Left ventricle myocardium inferior (tissue), 1 donor: ENCODE measurements around the gene LPCAT3. TPM values are rescaled to one million over a fixed set of nuclear protein-coding genes. Genes with fewer than 3 reads are reported as not detected.

ENCODE experiments used
- DNase-seq: peaks from one replicate; pipeline ENCODE4 v3.0.0-alpha.2; 2020
- H3K27ac ChIP-seq: fragments of 200-600 bp; replicated peaks from 2 replicates; pipeline ENCODE4 v1.8.0; 2021
- H3K27me3 ChIP-seq: fragments of 200-600 bp; 2 replicates; pipeline ENCODE4 v1.8.0; 2021; ENCODE audit warnings: low read depth
- H3K36me3 ChIP-seq: fragments of 200-600 bp; 2 replicates; pipeline ENCODE4 v1.8.0; 2021
- H3K4me1 ChIP-seq: fragments of 200-600 bp; 2 replicates; pipeline ENCODE4 v1.8.0; 2021
- H3K4me3 ChIP-seq: fragments of 200-600 bp; 2 replicates; pipeline ENCODE4 v1.8.0; 2021; ENCODE audit warnings: mild to moderate bottlenecking, moderate library complexity
- H3K9me3 ChIP-seq: fragments of 200-600 bp; replicated peaks from 2 replicates; pipeline ENCODE4 v1.8.0; 2021
- intact Hi-C: fragments of 100-400 bp; cut with micrococcal nuclease; formaldehyde crosslinking; loops from one replicate; pipeline ENCODE4 v1.11.0; 2022
- total RNA-seq: library from RNA; stranded (reverse); fragmentation: NEBNext Ultra II Directional; extraction: Animal tissue kit (Norgen Biotek cat#: 25700); gene quantifications from one replicate; pipeline ENCODE4 v1.2.1, GENCODE V29; 2021
- TF ChIP-seq, protein P1 (sequence below): fragments of 200-600 bp; IDR thresholded peaks from 2 replicates; pipeline ENCODE4 v1.8.0; 2021; ENCODE audit warnings: antibody characterized with exemption, mild to moderate bottlenecking, borderline replicate concordance
- donor health status: DM: no; HTN: yes; CAD: no; lungs with severe emphysema.

The LPCAT3 gene
- total RNA-seq, 1 donor from 2014 or later, result 35.1 TPM

GRCh38 chr12:6944381-6945186 is 73.7 kb downstream of the LPCAT3 start:
- H3K36me3 ChIP-seq, result peaks cover 43% of the 10 kb centered on the region
- intact Hi-C loops, result no loop called here
- peak; percentile 94 for DNase-seq
- H3K4me3 ChIP-seq, result peak overlapping the region; percentile 90
- no peaks in the 10 kb centered on the region for H3K27me3 ChIP-seq
- no peaks in the 10 kb centered on the region for H3K9me3 ChIP-seq
- TF ChIP-seq, protein P1, sequence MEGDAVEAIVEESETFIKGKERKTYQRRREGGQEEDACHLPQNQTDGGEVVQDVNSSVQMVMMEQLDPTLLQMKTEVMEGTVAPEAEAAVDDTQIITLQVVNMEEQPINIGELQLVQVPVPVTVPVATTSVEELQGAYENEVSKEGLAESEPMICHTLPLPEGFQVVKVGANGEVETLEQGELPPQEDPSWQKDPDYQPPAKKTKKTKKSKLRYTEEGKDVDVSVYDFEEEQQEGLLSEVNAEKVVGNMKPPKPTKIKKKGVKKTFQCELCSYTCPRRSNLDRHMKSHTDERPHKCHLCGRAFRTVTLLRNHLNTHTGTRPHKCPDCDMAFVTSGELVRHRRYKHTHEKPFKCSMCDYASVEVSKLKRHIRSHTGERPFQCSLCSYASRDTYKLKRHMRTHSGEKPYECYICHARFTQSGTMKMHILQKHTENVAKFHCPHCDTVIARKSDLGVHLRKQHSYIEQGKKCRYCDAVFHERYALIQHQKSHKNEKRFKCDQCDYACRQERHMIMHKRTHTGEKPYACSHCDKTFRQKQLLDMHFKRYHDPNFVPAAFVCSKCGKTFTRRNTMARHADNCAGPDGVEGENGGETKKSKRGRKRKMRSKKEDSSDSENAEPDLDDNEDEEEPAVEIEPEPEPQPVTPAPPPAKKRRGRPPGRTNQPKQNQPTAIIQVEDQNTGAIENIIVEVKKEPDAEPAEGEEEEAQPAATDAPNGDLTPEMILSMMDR, result peak; percentile 91
- H3K4me1 ChIP-seq, result peaks cover 68% of the 10 kb centered on the region
- H3K27ac ChIP-seq, result peak overlapping the region; percentile 99

DNA sequence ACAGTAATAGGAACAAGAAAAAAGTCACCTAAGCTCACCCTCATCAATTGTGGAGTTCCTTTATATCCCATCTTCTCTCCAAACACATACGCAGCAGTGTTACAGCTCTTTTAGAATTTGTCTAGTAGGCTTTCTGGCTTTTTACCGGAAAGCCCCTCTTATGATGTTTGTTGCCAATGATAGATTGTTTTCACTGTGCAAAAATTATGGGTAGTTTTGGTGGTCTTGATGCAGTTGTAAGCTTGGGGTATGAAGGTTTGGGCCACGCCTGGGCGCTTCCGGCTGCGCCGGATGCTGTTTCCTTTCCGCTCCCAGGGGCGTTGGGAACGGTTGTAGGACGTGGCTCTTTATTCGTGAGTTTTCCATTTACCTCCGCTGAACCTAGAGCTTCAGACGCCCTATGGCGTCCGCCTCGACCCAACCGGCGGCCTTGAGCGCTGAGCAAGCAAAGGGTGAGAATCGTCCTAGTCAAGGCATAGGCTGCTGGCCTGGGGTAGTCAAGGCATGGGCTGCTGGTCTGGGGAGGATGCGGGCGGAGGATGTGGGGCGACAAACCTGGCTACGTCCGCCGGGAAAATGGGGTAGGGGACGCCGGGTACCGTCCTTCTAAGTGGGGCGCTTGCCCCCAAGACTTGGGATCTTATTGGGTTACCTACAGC is 74.4 kb downstream of the LPCAT3 start, which contains the start of the genes C12orf57 and RNU7-1:
Gene C12orf57, plus strand, starts transcription at position 301 of the 659 bp plus-strand sequence. Its CDS starts 100 bp downstream, at position 401.
Gene RNU7-1, plus strand, starts transcription at position 95 of the 659 bp plus-strand sequence.
- DNase-seq, result peak; percentile 77
- intact Hi-C loops, result no loop called here

DNA sequence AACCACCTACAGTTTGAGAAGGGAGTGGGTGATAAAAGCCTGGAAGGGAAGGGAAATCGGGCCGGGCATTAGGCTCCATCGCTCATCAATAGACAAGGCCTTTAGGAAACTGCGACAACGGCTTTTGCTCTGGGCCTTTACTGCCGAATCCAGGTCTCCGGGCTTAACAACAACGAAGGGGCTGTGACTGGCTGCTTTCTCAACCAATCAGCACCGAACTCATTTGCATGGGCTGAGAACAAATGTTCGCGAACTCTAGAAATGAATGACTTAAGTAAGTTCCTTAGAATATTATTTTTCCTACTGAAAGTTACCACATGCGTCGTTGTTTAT is 74.9 kb downstream of the LPCAT3 start:
- peak; percentile 71 for DNase-seq
- H3K9me3 ChIP-seq, result no peaks in the 10 kb centered on the region
- H3K4me3 ChIP-seq, result peak overlapping the region; percentile 90
- intact Hi-C loops, result no loop called here
- H3K27me3 ChIP-seq, result no peaks in the 10 kb centered on the region
- H3K36me3 ChIP-seq, result peaks cover 44% of the 10 kb centered on the region
- H3K4me1 ChIP-seq, result peaks cover 80% of the 10 kb centered on the region
- peak overlapping the region; percentile 99 for H3K27ac ChIP-seq
- TF ChIP-seq, protein P1, result no peak

More for the DNA sequence above, 74.4 kb downstream of the LPCAT3 start, which contains the start of the genes C12orf57 and RNU7-1:
- TF ChIP-seq, protein P1, result no peak
- peak within 1 kb of the TSS; percentile 90 for H3K4me3 ChIP-seq
- H3K36me3 ChIP-seq, result peaks cover 44% of the 10 kb centered on the region
- peak within 1 kb of the TSS; percentile 99 for H3K27ac ChIP-seq
- H3K9me3 ChIP-seq, result no peaks in the 10 kb centered on the region
- H3K27me3 ChIP-seq, result no peaks in the 10 kb centered on the region
- peaks cover 75% of the 10 kb centered on the region for H3K4me1 ChIP-seq

DNA sequence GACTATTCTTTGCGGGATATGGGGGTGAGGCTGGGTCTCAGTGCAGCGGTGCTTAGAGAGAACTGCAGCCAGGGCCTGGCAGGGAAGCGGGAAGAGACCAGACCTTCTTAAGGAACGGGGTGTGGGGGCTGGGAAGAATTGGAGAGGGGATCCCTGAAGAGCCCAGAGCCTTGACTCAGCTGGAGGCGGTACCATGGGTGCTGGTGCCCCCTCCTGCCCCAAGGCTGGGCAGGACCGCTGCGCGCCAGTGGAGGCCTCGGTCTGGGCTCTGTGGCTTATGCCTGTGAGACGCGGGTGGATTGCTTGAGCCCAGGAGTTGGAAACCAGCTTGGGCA is 76.0 kb downstream of the LPCAT3 start:
- TF ChIP-seq, protein P1, result no peak
- peaks cover 89% of the 10 kb centered on the region for H3K4me1 ChIP-seq
- intact Hi-C loops, result no loop called here
- H3K27ac ChIP-seq, result peak overlapping the region; percentile 99
- H3K4me3 ChIP-seq, result no peak overlapping the region
- no peak for DNase-seq
- H3K36me3 ChIP-seq, result peaks cover 42% of the 10 kb centered on the region
- no peaks in the 10 kb centered on the region for H3K27me3 ChIP-seq
- H3K9me3 ChIP-seq, result no peaks in the 10 kb centered on the region

GRCh38 chr12:6941782-6942181 is 76.5 kb downstream of the LPCAT3 start:
- DNase-seq, result no peak
- TF ChIP-seq, protein P1, result no peak
- peaks cover 91% of the 10 kb centered on the region for H3K4me1 ChIP-seq
- H3K36me3 ChIP-seq, result peaks cover 39% of the 10 kb centered on the region
- H3K27ac ChIP-seq, result peak overlapping the region; percentile 55
- intact Hi-C loops, result no loop called here
- no peaks in the 10 kb centered on the region for H3K9me3 ChIP-seq
- H3K4me3 ChIP-seq, result no peak overlapping the region
- no peaks in the 10 kb centered on the region for H3K27me3 ChIP-seq
